ENCODE measurements around the gene STXBP5L. TPM values are rescaled to one million over a fixed set of nuclear protein-coding genes. Genes with fewer than 3 reads are reported as not detected.
"Not testable (repeated sequence)": the region's sequence is repeated elsewhere in the genome, so short reads cannot be mapped to it uniquely, and the experiment has no call there.

The STXBP5L gene
- total RNA-seq, 1 experiment from 2014 or later = 5.9 TPM

- TF ChIP-seq ZNF317 (CRISPR knock-in tag; IDR thresholded peaks at IDR 0.05; ENCODE audit: borderline replicate concordance, low read depth) = no peak
- TF ChIP-seq ATF1 (CRISPR knock-in tag; IDR thresholded peaks at IDR 0.05) = no peak
- no peak for TF ChIP-seq ZNF138 (CRISPR knock-in tag; conservative IDR thresholded peaks at IDR 0.05)
- TF ChIP-seq ATF2 (CRISPR knock-in tag; IDR thresholded peaks at IDR 0.05; ENCODE audit: borderline replicate concordance, low read depth) = no peak
- no peak for TF ChIP-seq TEAD4 (CRISPR knock-in tag; IDR thresholded peaks at IDR 0.05)
- no peak for TF ChIP-seq FOXP1 (CRISPR knock-in tag; IDR thresholded peaks at IDR 0.05; ENCODE audit: borderline replicate concordance)
- TF ChIP-seq E2F1 (CRISPR knock-in tag; IDR thresholded peaks at IDR 0.05) = no peak
- TF ChIP-seq NFE2L1 (CRISPR knock-in tag; IDR thresholded peaks at IDR 0.05) = no peak
- no peak for TF ChIP-seq ZNF263 (CRISPR knock-in tag; IDR thresholded peaks at IDR 0.05; ENCODE audit: low read depth)
- no peak for TF ChIP-seq ERG (CRISPR knock-in tag; IDR thresholded peaks at IDR 0.05)
- no peak for TF ChIP-seq GRHL2 (CRISPR knock-in tag; IDR thresholded peaks at IDR 0.05; ENCODE audit: insufficient replicate concordance, severe bottlenecking)
- TF ChIP-seq NR1H2 (CRISPR knock-in tag; IDR thresholded peaks at IDR 0.05) = no peak
- Mint-ChIP-seq H3K9me3 (peaks cover 45% of the 10 kb centered on the region), H3K36me3 (peaks cover 22% of the 10 kb centered on the region), H3K27me3 (ENCODE audit: low read depth) (peaks cover 11% of the 10 kb centered on the region), H3K27ac (no peak overlapping the region), H3K4me1 (no peaks in the 10 kb centered on the region), H3K4me3 (no peak overlapping the region)
- ChIA-PET CTCF (no interaction called here), POLR2A (no interaction called here)
- DNase-seq (ENCODE audit: low spot score) (no peak), ATAC-seq (no peak)
Observed at GRCh38 chr3:120894316-120895057, 13.5 kb upstream of the STXBP5L start.

- peaks cover 25% of the 10 kb centered on the region for H3K27me3 Mint-ChIP-seq (ENCODE audit: low read depth)
- peaks cover 63% of the 10 kb centered on the region for H3K9me3 Mint-ChIP-seq
- H3K4me1 Mint-ChIP-seq; ATAC-seq; H3K4me3 Mint-ChIP-seq; H3K27ac Mint-ChIP-seq; DNase-seq (ENCODE audit: low spot score); POLR2A ChIA-PET: not testable (repeated sequence)
- CTCF ChIA-PET = interaction anchor here (0.6 kb wide), 1 partner anchor 11 kb away, joined by 4 read pairs; no protein-coding TSS in a partner anchor
- H3K36me3 Mint-ChIP-seq = peaks cover 46% of the 10 kb centered on the region
Observed at GRCh38 chr3:120901716-120902115, 6.3 kb upstream of the STXBP5L start.

- no peak overlapping the region for H3K27ac Mint-ChIP-seq
- CTCF ChIA-PET = no interaction called here
- H3K9me3 Mint-ChIP-seq = peaks cover 52% of the 10 kb centered on the region
Observed at GRCh38 chr3:120903221-120903620, 4.8 kb upstream of the STXBP5L start.

More at GRCh38 chr3:120903221-120903620, 4.8 kb upstream of the STXBP5L start:
- no peak for ATAC-seq
- H3K27me3 Mint-ChIP-seq (ENCODE audit: low read depth) = peaks cover 27% of the 10 kb centered on the region
- peaks cover 40% of the 10 kb centered on the region for H3K36me3 Mint-ChIP-seq
- H3K4me1 Mint-ChIP-seq = peaks cover 4% of the 10 kb centered on the region
- H3K4me3 Mint-ChIP-seq = no peak overlapping the region
- TF ChIP-seq TP53 (CRISPR knock-in tag; IDR thresholded peaks at IDR 0.05) (no peak), NR1H2 (CRISPR knock-in tag; IDR thresholded peaks at IDR 0.05) (no peak), GTF2I (CRISPR knock-in tag; conservative IDR thresholded peaks at IDR 0.05) (no peak), ZNF425 (CRISPR knock-in tag; conservative IDR thresholded peaks at IDR 0.05) (no peak), IRF2 (CRISPR knock-in tag; IDR thresholded peaks at IDR 0.05; ENCODE audit: borderline replicate concordance, low read depth) (no peak), CDX4 (CRISPR knock-in tag; IDR thresholded peaks at IDR 0.05; ENCODE audit: borderline replicate concordance) (no peak)
- POLR2A ChIA-PET = interaction anchor here (0.6 kb wide), 1 partner anchor 209 kb away, joined by 4 read pairs; no protein-coding TSS in a partner anchor
- DNase-seq (ENCODE audit: low spot score) = no peak

Measured in WTC11 (cell line).